Epithelial cell of umbilical artery (primary cell): ENCODE results near the gene ZNF678. TPM values are rescaled to one million over a fixed set of nuclear protein-coding genes. Genes with fewer than 3 reads are reported as not detected.

Experiments
- total RNA-seq: library from RNA; depleted of rRNA; stranded (reverse); fragments of >200 nt; gene quantifications from 2 replicates; pipeline ENCODE4 v1.2.3, GENCODE V29; 2014

Gene ZNF678
- 11.6 and 11.7 TPM in 2 replicates for total RNA-seq

DNA sequence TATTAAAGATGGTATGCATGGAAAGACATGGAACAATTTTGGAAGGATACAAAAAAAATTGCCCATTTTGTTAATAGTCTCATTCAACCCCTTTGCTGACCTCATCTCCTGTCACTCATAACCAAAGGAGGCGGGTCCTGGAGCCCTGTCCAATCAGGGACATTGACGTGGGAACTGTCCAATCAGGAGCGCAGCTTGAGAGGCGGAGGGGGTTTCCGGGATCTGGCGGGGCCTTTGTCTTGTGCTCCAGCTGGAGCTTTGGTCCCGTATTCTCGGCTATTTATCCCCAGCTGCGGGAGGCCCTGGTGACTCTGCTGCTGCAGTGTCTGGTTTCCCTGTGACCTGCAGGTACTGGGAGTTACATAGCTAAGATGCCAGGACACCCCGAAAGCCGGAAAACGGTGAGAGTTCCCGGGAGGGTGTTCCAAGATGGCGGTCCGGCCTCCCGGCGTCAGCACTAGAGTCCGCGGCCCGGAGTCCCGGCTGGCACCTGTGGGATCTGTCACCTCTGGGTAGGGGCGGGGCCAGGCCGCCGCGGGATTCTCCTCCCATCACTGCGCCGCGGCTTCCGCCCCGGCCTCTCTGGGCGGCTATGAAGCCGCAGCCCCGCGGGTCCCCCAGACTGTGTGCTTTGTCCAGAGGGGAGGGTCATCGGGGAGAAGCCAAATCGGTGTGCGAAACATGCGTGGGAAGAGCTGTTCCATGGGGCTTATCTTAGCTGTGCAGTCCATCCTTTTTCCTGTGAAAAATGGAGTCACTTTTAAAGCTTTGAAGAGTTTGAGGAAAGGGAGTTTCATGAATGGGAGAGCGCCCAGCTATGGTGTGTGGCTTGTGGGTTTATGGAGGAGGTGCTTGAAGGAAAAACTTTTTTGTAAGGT, at the start of gene ZNF678:
Gene ZNF678 (plus strand): TSS at position 233 of the 878 bp plus-strand sequence. CDS start 87,436 bp downstream, outside the sequence.

Other genes with a start within 250 kb of the ZNF678 start
- 71.8 and 83.9 TPM in 2 replicates for gene CDC42BPA, start 245.1 kb upstream of the ZNF678 start, total RNA-seq
- gene JMJD4, start 171.7 kb downstream of the ZNF678 start, total RNA-seq = 33.1 and 33.4 TPM in 2 replicates
- 45.6 and 51.6 TPM in 2 replicates for gene SNAP47, start 171.9 kb downstream of the ZNF678 start, total RNA-seq